Astrocyte of the cerebellum (primary cell): ENCODE measurements around the gene CCT4.
"Not testable (repeated sequence)": the region's sequence is repeated elsewhere in the genome, so short reads cannot be mapped to it uniquely, and the experiment has no call there.

Experiments used
- DNase-seq: peaks from one replicate; pipeline ENCODE4 v3.0.0-alpha.2; 2011; ENCODE audit warnings: low read depth
- H3K4me3 ChIP-seq: 2 replicates; pipeline ENCODE4 v1.5.1; 2011; ENCODE audit warnings: mild to moderate bottlenecking, low read depth, low read length, moderate library complexity
- in situ Hi-C: cut with HindIII; loops from 2 replicates; pipeline ENCODE4 v1.10.0; 2017; ENCODE audit warnings: low sequenced_read_pairs
- TF ChIP-seq, protein P1 (sequence below): IDR thresholded peaks from 2 replicates; pipeline ENCODE4 v1.5.1; 2012; ENCODE audit warnings: low read length, low read depth, moderate library complexity, mild to moderate bottlenecking; ENCODE audit errors: missing control alignments

CCT4 gene

DNA sequence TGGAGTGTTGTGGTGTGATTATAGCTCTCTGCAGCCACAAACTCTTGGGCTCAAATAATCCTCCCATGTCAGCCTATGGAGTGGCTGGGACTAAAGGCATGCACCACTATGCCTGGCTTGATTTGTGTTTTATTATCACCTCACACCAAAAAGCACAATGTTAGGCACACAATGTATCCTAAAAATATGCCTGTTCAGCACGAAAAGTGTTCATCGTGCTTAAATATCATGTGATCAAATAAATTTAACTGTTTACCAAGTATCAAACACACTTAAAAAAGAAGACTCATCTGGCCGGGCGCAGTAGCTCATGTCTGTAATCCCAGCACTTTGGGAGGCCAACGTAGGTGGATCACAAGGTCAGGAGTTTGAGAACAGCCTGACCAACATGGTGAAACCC lies 5.6 kb downstream of the CCT4 start:
- DNase-seq = no peak
- in situ Hi-C loops = no loop called here
- no peak overlapping the region for H3K4me3 ChIP-seq
- TF ChIP-seq, protein P1, sequence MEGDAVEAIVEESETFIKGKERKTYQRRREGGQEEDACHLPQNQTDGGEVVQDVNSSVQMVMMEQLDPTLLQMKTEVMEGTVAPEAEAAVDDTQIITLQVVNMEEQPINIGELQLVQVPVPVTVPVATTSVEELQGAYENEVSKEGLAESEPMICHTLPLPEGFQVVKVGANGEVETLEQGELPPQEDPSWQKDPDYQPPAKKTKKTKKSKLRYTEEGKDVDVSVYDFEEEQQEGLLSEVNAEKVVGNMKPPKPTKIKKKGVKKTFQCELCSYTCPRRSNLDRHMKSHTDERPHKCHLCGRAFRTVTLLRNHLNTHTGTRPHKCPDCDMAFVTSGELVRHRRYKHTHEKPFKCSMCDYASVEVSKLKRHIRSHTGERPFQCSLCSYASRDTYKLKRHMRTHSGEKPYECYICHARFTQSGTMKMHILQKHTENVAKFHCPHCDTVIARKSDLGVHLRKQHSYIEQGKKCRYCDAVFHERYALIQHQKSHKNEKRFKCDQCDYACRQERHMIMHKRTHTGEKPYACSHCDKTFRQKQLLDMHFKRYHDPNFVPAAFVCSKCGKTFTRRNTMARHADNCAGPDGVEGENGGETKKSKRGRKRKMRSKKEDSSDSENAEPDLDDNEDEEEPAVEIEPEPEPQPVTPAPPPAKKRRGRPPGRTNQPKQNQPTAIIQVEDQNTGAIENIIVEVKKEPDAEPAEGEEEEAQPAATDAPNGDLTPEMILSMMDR = no peak

DNA sequence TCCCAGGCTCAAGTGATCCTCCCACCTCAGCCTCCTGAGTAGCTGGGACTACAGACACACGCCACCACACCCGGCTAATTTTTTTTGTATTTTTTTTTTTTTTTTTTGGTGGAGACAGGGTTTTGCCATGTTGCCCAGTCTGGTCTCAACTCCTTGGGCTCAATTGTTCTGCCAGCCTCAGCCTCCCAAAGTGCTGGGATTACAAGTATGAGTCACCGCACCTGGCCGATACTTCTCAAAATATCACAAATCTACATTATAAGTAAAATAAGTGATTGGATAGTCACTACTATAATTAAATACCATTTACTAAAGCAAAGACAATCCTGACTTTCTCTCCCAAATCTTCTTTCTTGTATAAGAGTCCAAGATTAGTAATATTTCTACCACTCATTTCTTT lies 9.1 kb downstream of the CCT4 start:
- in situ Hi-C loops, DNase-seq, H3K4me3 ChIP-seq: not testable (repeated sequence)

DNA sequence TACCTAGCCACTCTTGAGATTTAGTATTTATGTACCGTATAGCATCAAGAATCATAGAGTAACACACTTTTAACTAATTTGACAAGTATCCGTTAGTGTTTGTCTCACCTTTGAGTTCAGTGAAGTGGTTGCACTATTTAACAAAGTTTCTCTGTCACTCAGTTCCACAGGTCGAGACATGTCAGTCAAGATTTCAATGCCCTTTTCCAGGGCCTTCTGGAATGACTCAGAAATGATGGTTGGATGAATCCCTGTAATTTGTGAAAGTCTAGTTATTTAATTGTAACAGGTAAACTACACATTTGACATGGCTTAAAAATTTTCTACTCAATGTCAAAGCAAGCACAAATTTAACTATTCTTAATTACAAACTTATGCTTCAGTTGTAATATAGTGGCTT lies 9.7 kb downstream of the CCT4 start:
- no peak for DNase-seq
- H3K4me3 ChIP-seq = no peak overlapping the region
- in situ Hi-C loops = no loop called here
- TF ChIP-seq, protein P1 = no peak

DNA sequence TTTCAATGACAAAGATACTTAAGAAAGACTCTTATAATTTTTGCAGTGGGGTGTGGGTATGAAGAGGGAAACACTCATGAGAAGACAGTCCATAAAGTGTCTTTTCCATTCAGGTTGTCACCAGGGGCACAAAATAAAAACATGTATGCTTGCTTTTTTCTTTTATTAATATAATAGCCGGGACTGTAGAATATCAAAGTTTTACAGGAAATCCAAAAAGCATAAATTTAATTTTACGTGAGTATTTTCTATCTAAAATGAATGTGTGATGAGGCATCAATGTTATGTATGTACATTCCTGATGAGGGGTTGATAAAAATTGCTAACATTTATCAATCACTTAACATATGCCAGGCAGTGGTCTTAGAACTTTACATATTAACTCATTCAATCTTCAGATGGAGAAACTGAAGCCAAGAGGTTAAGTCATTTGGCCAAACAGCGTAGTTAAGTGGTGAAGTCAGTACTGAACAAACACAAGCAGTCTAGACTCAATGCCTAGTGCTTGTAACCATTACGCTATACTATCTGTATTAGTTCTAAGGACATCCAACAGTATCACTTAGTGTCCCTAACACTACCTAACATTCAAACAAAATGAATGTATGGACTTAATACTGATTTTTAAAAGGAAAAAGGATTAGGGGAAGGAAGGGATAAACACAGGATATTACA lies 10.7 kb downstream of the CCT4 start:
- no peak for DNase-seq
- TF ChIP-seq, protein P1 = no peak
- in situ Hi-C loops = no loop called here

DNA sequence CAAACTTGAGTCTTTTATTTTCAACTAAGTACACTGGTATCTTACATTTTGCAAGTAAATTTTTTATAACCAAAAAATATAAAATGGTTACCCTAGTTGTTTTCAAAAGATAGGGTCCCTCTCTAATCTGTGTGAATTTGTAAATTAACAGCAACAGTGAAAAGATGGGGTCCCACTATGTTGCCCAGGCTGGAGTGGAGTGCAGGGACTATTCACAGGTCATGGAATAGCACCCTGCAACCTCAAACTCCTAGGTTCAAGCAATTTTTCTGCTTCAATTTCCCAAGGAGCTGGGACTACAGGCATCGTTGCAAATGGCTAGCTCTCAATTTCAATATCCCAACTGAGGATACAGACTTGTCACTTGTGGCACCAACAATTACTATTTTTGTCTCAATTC lies 12.1 kb downstream of the CCT4 start:
- no peak overlapping the region for H3K4me3 ChIP-seq
- no peak for DNase-seq
- in situ Hi-C loops = no loop called here
- TF ChIP-seq, protein P1 = no peak

More for the DNA sequence above, 10.7 kb downstream of the CCT4 start:
- no peak overlapping the region for H3K4me3 ChIP-seq

DNA sequence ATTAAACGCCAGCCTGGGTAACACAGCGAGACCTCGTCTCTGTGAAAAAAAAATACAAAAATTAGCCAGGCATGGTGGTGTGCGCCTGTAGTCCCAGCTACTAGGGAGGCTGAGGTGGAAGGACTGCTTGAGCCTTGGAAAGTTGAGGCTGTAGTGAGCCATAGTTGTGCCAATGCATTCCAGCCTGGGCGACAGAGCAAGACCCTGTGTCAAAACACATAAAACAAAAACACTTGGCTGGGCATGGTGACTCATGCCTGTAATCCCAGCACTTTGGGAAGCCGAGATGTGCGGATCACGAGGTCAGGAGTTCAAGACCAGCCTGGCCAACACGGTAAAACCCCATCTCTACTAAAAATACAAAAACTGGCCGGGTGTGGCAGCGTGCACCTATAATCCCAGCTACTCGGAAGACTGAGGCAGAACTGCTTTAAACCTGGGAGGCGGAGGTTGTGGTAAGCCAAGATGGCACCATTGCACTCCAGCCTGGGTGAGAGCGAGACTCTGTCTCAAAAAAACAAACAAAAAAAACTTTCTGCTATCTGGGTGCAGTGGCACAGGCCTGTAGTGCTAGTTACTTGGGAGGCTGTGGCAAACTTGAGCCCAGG lies 21.9 kb downstream of the CCT4 start:
- in situ Hi-C loops, H3K4me3 ChIP-seq, DNase-seq: not testable (repeated sequence)

DNA sequence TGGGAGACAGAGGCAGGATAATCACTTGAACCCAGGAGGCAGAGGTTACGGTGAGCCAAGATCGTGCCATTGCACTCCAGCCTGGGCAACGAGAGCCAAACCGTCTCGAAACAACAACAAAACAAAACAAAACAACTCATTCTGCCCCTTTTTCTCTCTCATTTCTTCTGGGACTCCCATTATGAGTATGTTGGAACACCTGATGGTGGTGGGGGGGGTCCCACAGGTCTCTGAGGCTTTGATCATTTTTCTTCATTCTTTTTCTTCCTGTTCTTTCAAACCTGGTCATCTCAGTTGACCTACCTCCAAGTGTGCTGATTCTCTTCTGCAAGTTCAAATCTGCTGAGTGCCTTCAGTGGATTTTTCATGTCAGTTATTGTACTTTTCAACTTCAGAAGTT lies 26.4 kb downstream of the CCT4 start:
- H3K4me3 ChIP-seq = no peak overlapping the region
- TF ChIP-seq, protein P1 = no peak
- no peak for DNase-seq
- in situ Hi-C loops = no loop called here

DNA sequence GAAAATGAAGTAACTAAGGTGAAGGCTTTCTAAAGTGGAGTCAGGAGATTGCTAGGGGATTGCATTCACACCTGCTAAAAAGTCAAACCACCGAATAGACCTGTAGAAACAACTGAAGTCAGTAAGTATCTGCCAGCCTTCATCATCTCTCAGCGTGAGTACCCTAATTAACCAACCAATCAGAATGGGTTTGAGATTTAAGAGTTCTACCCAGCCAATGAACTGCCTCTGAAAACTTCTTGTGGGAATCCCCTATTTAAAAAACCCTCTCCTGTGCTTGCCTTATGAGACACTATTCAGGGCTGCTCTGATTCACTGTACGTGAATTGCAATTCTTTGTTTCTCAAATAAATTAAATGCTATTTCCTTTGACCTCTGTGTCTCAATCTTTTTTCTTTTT lies 31.2 kb downstream of the CCT4 start:
- TF ChIP-seq, protein P1 = no peak
- in situ Hi-C loops = no loop called here
- no peak for DNase-seq
- H3K4me3 ChIP-seq = no peak overlapping the region
